Hematopoietic multipotent progenitor cell treated with erythropoietin and hydrocortisone succinate and interleukin-3 and kit ligand, for 17 days (in vitro differentiated cells): ENCODE measurements around the gene ATP1A3.
"Not testable (repeated sequence)": the region's sequence is repeated elsewhere in the genome, so short reads cannot be mapped to it uniquely, and the experiment has no call there.

Source experiments
- DNase-seq: peaks from one replicate; pipeline ENCODE4 v3.0.0-alpha.2; 2015; ENCODE audit warnings: low spot score

The ATP1A3 gene

DNA sequence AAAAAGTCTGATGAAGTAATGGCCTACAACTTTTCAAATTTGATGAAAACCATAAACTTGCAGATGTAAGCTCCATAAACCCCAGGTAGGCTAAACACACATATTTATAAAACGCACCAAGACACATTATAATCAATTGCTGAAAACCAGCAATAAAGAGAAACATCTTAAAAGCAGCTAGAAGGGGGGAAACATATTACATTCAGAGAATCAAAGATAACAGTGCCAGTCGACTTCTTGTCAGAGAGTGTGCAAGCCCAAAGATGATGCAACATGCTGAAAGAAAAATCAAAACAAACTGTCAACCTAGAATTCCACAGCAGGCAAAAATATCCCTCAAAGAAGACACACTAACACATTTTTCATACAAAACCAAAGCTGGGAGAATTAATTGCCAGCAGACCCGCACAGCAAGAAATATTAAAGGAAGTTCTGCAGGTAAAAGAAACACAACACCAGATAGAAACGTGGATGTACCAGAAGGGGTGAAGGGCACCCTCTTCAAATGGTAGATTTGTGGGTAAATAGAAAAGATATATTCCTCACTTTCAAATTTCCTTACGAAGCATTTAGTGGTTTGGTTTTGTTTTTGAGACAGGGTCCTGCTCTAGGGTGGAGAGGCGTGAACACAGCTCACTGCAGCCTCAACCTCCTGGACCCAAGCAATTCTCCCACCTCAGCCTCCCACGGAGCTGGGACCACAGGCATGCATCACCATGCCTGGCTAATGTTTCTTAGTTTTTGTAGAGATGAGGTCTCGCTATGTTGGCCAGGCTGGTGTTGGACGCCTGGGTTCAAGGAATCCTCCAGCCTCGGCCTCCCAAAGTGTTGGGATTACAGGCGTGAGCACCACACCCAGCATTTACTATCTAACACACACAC is 16.5 kb upstream of the ATP1A3 start:
- DNase-seq: peak; percentile 15

DNA sequence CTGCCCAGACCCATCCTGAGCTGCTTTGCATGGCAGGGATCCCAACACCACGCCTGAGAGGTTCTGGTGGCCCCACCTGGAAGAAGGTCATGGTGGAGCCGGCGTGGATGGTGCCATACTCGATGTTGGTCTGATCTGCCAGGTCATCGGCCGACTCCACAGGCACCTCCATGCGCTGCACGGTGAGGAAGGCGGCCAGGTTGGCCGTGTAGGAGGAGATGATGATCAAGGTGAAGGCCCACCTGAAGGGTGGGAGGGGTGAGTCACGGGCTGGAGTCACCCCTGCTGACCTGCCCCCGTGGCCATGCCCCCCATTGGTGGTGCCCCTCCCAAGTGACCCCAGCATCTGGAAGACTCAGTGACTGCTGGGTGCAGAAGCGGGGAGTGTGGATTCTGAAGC is 12.5 kb upstream of the ATP1A3 start:
- no peak for DNase-seq

DNA sequence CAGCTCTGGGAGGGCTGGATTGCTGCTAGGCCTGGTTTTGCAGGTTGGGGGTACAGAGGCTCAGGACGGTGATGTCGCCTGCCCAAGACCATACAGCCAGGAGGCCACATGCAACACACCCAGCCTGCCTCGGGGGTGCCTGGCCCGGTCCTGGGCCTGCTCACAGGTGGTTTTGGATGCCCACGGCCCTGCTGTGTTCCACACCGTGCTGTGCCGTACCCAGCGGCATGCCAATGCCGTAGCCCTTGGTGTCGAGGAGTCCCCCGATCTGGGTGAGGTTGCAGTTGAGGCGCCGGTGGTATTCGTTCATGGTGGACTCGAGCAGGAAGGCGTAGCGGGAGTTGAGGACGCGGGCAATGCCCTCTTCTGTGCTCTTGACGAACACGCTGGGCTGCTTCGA is 11.5 kb upstream of the ATP1A3 start:
- no peak for DNase-seq

DNA sequence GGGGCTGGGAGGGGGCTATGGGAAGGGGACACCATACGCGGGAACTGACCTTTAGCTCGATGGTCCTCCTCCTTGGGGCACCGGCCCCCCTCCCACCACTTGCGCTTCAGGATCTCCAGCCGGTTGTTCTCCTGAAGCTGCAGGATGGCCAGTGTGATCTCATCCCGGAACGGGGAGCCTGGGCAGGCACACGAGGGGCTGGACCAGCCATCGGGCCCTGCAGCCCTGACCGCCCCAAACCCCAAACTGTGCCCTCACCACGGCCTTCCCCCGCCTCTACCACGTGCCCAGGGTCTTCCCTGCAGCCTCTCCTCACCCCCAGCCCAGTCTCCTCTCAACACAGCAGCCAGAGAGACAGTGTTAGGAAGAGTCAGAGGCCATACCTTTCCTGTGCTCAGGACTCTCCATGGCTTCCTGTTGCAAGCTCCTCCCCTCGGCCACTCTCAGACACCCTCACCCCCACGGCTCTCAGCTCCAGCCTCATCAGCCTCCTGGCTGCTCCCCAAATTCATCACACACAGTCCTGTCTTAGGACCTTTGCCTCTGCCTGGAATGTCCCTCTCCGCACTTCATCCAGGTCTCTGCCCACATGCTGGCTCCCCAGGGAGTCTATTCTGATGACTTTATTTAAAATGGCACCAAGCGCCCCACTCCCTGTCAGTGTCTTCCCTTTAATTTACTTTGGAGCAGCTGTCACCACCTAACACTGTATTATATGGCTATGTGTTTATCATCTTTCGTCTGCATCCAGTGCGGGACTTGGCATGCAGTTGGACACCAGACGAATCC is 9.7 kb upstream of the ATP1A3 start:
- no peak for DNase-seq

DNA sequence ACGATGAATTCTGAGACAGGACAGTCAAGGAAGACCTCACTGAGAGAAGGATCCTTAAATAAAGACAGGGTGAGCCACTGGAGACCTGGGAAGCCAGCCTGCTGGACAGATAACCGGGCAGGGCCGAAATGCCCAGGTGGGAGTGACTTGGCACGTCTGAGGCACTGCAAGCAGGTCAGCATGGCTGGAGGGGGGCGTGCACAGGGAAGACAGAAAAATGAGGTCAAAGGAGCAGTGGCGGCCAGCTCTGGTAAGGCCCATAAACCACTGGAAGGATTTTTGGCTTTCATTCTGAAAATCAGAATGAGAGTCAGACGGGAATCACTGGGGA is 5.8 kb upstream of the ATP1A3 start:
- DNase-seq: no peak

DNA sequence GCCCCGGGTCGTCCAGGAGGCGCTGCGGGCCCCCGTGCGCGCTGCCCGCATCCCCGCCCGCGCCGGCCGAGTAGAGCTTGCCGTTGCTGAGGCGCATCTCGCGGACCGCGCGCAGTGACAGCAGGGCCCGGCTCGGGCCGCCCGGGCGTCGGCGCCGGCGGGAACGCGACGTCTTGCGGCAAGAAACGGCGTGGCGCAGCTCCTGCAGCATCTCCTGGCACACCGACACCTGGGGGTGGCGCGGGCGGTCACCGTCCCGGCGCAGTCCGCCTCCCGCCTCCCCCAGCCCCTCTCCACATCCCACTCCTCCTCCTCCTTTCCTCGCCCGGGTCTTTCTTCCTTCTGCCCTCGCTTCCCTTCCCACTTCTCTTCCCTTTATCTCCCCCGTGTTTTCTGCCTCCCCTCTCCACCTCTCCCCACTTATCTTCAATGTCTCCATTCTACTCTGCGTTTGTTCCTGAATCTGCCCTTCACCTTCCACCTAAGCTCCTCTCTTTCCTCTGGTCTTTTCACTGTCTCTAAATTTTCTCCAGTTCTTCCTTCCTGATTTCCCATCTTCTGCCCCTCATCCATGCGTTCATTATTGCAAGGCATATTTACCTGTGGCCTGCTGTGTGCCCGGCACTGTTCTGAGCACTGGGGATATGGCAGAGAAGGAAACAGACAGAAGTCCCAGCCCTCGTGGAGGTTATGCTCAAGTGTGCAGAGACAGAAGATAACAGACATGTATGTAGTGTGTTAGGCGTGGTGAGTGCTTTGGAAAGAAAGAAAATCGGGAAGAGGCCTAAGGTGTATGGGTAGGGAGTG is 5.2 kb upstream of the ATP1A3 start:
- no peak for DNase-seq

DNA sequence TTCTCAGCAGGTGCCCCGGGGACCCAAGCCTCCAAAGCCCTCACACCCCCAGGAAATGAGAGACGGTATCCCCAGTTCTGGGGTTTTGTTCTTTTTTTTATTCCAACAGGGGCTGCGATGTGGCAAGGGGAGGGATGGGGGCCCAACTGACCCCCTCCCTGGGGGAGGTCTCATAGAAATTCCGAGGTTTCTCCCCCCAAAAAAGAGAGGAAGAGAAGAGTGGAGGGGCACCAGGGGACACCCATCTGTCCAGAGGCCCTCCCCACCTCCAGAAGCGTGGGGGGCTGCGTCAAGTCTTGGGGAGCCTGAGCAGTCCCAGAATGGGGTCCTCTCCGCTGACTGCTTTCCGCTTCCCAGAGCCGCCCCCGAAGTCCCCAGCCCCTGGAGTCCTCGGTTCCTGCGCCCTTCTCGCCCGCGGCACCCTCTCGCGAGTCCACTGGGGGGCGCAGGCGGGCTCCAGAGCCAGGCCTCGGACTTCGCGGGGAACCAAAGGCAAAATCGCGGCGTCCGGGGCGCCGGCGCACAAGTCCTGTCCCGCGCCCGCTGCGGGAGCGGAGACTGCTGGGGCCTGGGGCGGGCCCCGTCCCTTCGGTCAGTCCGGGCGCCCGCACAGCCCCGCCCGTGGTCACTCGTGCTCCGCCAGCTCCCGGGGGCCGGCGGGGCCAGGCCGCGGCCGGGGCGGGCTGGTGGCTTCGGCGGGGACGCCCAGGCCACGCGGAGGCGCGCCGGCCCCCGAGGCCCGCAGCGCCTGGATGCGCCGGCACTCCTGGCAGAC is 4.4 kb upstream of the ATP1A3 start:
- no peak for DNase-seq

DNA sequence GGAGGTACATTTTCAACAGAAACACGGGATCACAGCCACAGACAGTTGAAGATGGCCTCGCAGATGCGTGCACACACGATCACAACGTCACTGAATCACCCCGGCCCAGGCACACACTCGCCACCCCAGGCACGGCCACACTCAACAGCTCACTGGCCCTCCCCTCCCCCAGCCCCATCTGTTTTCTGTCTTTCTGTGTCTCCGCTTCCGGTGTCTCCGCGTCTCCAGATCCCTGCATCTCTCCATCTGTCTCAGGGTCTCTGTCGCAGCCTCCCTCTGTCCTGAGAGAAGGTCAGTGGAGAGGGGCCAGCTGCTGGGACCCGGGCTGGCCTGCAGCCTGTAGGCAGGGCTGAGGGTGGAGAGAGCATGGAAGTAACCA is 3.8 kb upstream of the ATP1A3 start:
- DNase-seq: no peak

DNA sequence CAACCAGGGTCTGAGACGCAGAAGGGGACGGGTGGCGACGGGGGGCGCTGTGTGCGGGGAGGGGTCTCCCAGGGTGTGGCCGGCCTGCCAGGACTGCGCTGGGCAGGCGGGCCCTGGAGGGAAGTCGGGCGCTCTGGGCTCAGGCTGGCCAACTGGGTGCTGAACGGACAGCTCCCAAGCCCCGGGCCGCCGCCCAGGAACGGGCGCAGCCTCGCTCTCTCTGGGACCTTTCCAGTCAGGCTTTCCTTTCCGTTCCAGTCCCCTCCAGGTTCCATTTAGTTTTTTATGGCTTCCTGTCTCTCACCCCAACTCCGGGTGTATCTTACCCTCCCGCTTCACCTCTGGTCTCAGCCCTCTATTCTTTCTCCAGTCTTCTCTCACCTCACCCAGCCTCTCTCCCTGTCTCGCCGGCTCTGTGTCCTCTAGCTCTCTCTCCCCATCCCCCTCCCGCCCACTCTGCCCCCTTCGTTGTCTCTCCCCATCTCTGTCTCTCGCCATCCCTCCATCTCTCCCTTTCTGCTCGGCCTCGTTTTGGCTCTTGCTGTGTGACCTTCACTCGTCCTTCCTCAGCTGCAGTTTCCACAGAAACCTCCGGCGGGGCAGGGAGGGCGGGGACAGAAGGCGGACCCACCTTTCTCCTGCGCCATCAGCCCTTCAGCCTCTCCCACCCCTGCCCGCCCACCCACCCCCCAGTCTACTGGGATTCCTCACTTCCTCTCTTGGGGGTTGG is 3.3 kb upstream of the ATP1A3 start:
- DNase-seq: no peak

DNA sequence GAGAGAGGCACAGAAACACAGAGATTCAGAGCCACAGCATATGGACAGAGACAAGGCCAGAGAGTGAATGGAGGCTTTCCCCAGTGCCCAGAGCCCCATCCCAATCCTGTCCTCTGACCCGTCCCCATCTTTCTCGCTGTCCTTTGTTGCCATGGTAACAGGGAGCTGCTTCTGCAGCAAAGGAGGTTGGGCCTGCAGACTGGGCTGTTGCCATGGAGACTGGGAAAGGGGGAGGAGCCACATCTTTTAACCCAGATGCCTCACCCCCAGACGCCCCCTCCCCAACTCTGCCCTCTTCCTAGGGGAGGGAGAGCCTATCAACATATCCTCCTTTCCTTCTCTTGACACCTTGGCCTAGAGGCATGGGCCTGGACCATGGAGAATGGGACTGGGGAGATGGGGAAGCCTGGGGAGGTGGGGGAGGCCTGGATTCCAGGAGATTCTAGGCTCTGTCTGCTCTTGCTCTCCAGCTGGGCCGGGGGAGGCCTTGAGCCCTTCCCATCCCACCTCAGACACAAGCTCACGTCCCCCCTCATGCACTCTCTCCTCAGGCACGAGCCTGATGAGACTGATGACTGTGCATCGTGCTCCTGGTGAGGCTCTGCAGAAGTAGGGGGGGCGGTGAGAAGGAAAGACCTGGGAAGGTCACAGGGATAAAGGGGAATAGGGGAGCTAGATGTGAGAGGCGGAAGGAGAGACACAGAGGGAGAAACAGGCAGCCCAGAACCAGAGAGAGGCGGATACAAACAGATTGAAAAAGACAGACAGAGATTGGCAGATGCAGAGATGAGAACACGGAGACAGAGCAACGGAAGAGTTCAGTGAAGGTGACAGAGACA is 2.1 kb upstream of the ATP1A3 start:
- no peak for DNase-seq

DNA sequence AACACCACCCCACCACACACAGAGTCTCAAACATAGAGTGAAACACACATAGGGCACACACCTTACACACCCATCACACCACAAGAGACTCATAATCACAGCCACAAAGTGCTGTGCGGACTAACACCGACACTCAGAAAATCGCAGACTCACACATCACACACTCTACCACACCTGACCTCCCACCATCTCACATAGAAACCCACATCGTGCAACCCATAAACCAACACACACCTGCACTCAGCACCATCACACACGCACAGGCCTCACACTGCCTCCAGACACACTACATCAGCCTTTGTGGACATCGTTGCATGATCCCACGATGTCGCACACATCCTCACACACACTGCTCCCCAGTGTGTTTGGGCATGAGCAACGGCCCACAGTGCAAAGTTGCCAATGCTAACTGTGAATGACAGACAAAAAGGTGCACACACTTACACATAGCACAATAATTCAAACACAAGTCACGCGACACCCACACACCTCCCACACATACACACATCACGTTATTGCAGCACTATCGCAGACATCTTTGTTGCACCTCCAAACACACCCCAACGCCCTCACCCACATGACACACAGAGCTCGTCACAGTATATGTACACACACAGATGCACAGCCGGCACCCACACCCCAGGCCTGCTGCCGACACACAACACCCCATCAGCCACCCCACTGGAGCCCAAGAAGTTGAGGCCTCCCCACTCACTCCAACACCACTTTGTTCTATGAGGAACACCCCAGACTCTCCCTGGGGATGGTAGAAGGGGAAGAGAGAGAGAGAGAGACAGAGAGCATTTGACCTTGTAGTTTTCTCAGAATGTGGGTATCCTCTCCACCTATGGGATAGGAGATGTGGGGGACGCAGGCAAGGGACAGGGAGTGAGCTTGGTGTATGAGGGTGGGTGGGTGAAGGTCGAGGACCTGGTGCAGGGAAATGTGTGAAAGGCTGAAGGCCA is 1.2 kb upstream of the ATP1A3 start:
- no peak for DNase-seq

DNA sequence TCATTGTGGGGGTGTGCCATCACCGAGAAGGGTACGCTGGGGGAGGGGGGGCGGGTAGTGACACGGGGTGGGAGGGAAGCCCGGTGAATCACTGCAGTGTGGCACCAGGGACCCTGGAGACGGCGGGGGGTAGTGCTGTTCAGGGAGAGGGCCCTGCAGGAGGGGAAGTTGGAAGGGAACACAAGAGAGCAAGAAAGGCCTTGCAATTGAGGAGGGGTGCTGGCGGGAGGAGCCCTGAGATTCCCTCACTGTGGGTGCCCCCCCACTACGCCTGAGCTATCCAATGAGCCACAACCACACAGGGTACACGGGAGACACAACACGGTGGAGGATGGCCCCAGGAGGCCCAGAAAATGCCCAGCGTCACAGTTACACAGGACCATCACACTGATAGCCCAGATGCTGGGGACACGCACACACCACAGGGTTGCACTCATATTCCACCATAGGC is 516 bp upstream of the ATP1A3 start:
- no peak for DNase-seq

DNA sequence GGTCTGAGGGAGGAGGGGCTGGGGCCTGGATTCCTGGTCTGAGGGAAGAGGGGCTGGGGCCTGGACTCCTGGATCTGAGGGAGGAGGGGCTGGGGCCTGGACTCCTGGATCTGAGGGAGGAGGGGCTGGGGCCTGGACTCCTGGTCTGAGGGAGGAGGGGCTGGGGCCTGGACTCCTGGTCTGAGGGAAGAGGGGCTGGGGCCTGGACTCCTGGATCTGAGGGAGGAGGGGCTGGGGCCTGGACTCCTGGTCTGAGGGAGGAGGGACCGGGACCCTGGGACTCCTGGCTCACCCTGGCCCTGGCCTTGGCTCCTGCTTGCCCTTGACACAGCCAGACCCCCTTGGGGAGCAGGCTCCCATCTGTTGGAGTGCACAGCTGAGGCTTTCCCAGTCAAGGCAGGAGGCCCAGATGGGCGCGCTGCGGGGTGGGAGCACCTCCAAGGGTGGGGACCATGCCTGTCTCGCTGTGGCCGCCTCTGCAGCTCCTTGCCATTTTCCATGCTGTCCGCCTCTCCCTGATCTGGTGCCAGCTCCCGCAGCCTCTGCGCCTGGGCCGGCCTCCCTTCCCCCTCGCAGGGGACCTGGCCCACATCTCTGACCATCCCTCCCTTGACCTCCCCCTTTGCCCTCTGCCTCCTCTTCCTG is 2.0 kb downstream of the ATP1A3 start:
- not testable (repeated sequence) for DNase-seq

DNA sequence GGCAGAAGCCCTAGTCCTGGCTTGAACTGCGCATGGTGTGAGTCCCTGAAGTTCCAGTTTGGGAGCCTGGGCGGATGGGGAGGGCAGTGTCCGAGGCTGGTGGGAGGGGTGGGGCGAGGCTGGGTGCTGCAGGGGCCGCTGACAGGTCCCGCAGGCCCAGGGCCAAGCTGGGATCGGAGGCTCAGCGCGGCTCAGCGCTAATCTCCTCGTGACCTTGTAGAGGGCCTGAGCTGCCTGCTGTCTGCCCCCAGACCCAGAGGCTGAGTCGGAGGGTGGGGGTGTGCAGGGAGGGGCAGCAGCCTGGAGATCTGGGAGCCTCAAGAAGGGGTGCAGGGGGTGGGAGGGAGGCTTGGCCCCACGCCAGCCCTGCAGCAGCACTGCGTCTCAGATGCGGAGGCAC is 3.0 kb downstream of the ATP1A3 start:
- no peak for DNase-seq

DNA sequence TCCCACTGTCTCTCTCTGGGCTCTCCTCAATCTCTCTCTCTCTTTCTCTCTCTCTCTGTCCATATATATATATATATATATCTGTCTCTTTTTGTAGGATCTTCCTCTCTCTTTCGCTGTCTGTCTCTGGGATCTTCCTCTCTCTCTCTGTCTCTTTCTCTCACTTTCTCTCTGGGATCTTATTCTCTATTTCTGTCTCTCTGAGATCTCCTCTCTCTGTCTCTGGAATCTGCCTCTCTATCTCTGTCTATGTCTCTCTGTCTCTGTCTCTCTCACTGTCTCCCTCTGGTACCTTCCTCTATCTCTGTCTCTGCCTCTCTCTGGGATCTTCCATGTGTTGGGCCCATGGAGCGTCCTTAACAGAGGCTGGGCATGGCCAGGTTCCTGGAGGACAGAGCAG is 3.4 kb downstream of the ATP1A3 start:
- DNase-seq: no peak

DNA sequence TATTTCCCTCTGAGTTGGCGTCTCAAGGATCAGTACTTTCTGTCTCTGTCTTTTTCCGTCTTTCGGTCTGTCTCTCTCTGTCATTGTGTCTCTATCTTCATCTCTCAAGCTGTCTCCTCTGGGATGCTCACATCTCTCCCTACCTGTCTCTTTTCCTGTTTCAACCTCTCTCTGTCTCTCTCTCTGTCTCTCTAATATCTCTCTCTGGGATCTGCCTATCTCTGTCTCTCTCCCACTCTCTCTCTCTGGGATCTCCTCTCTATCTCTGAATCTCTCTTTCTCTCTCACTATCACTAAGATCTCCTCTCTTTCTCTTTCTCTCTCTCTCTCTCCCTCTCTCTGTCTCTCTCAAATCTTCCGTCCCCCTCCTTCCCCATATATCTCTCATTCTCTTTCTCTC is 4.0 kb downstream of the ATP1A3 start:
- no peak for DNase-seq

DNA sequence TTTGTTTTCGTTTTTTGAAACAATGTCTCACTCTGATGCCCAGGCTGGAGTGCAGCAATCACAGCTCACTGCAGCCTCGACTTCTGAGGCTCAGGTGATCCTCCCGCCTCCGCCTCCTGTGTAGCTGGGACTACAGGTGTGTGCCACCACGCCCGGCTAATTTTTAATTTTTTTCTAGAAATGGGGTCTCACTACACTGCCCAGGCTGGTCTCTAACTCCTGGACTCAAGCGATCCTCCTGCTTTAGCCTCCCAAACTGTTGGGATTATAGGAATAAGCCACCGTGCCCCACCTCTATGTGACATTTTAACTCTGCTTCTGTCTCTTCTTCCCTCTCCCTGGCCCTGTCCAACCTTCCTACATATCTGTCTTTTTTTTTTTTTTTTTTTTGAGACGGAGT is 5.1 kb downstream of the ATP1A3 start:
- no peak for DNase-seq

DNA sequence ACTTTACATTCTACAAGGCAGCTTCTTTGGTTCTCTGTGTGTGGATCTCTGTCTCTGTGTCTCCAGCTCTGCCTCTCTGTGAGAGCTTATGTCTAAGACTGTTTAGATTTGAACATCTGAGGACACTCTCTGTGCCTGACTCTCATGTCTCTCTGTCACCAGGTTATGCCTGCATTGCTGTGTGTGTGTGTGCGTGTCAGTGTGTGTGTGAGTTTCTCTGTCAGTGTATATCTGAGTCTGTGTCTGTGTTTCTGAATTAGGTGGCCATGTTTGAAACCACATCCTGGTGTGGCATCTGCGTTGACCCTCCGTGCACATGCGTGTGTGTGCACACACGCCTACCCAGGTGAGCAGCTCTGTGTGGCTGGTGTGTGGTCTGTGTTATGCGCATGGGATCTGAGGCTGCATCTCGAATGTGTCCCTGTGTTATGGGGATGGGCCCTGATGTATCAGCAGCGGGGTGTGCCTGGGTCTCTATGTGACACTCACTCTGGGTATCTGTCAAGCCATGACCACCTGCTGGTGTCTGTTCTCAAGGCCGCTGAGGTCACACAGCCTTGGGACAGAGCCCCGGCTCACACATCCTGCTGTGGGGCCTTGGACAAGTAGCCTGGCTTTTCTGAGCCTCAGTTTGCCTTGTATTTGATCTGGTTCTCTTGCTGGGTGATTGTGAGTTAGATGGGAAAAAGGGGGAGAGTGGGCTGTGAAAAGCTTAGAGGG is 6.7 kb downstream of the ATP1A3 start:
- no peak for DNase-seq
